ENCODE results near the gene VDR. TPM values are rescaled to one million over a fixed set of nuclear protein-coding genes. Genes with fewer than 3 reads are reported as not detected.
A peak's percentile ranks its signal among the peaks of the same experiment; 100 is the strongest.
"Not testable (repeated sequence)": the region's sequence is repeated elsewhere in the genome, so short reads cannot be mapped to it uniquely, and the experiment has no call there.

Gene VDR
- total and polyA plus RNA-seq, 2 experiments from 2014 or later: 3.2 to 4.9 TPM

DNA sequence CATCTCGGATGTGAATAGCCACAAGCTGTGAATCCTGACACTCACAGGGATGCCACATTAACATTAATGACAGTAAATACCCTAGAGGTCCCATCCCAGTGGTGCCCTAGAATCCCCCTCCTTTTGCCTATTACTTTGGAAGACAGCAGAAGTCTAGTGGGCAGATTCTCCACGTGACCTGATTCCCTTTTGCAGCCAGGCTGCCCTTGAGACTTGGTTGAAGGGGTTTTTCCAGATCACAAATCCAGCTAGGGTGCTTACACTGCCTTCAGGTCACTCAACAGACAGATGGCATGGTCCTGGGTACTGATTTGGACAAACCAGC, 93.8 kb downstream of the VDR start:
- no peaks in the 10 kb centered on the region for H3K9me2 ChIP-seq (replicated peaks; ENCODE audit: insufficient read depth)
- H3K4me1 ChIP-seq (ENCODE audit: insufficient read depth): peaks cover 60% of the 10 kb centered on the region
- H3K4me3 ChIP-seq: no peak overlapping the region
- H3K27me3 ChIP-seq: no peaks in the 10 kb centered on the region
- no peaks in the 10 kb centered on the region for H3K36me3 ChIP-seq (replicated peaks; ENCODE audit: insufficient read depth, low read depth)
- no peak for DNase-seq (ENCODE audit: low spot score)
- H3K27ac ChIP-seq: peak overlapping the region; percentile 98
- H2AFZ ChIP-seq: no peak overlapping the region
- peaks cover 94% of the 10 kb centered on the region for H3K79me2 ChIP-seq
- TF ChIP-seq EZH2 (IDR thresholded peaks at IDR 0.05; ENCODE audit: borderline replicate concordance) (no peak), CTCF (IDR thresholded peaks at IDR 0.05; ENCODE audit: poor library complexity) (no peak), EZH2phosphoT487 (IDR thresholded peaks at IDR 0.05; ENCODE audit: low read depth, severe bottlenecking, unreplicated experiment) (no peak)
- H4K20me1 ChIP-seq (ENCODE audit: insufficient read depth, poor library complexity, severe bottlenecking): peaks cover 28% of the 10 kb centered on the region
- H3K4me2 ChIP-seq: peak overlapping the region; percentile 21
- WGBS (ENCODE audit: low lambda C conversion rate, missing lambda C conversion rate): 74% methylated on average over 2 of the region's 2 CpGs
- no peaks in the 10 kb centered on the region for H3K9me3 ChIP-seq (ENCODE audit: low read depth)

DNA sequence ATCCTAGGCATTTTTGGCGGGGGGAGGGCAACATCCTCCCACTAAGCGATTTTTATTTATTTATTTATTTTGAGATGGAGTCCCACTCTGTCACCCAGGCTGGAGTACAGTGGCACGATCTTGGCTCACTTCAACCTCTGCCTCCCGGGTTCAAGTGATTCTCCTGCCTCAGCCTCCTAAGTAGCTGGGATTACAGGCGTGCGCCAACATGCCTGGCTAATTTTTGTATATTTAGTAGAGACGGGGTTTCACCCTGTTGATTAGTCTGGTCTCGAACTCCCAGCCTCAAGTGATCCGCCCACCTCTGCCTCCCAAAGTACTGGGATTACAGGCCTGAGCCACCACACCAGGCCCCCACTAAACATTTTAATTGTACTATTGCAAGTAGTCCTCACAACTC, 95.3 kb downstream of the VDR start:
- H3K27me3 ChIP-seq; H3K4me2 ChIP-seq; DNase-seq (ENCODE audit: low spot score); H3K9me3 ChIP-seq (ENCODE audit: low read depth); H3K9me2 ChIP-seq (replicated peaks; ENCODE audit: insufficient read depth); H2AFZ ChIP-seq; H3K36me3 ChIP-seq (replicated peaks; ENCODE audit: insufficient read depth, low read depth); H3K4me3 ChIP-seq: not testable (repeated sequence)
- Histone ChIP-seq H4K20me1 (ENCODE audit: insufficient read depth, poor library complexity, severe bottlenecking) (peaks cover 35% of the 10 kb centered on the region), H3K79me2 (peaks cover 94% of the 10 kb centered on the region), H3K4me1 (ENCODE audit: insufficient read depth) (peaks cover 67% of the 10 kb centered on the region), H3K27ac (peak overlapping the region; percentile 98)
- WGBS (ENCODE audit: low lambda C conversion rate, missing lambda C conversion rate): 93% methylated on average over 9 of the region's 9 CpGs

DNA sequence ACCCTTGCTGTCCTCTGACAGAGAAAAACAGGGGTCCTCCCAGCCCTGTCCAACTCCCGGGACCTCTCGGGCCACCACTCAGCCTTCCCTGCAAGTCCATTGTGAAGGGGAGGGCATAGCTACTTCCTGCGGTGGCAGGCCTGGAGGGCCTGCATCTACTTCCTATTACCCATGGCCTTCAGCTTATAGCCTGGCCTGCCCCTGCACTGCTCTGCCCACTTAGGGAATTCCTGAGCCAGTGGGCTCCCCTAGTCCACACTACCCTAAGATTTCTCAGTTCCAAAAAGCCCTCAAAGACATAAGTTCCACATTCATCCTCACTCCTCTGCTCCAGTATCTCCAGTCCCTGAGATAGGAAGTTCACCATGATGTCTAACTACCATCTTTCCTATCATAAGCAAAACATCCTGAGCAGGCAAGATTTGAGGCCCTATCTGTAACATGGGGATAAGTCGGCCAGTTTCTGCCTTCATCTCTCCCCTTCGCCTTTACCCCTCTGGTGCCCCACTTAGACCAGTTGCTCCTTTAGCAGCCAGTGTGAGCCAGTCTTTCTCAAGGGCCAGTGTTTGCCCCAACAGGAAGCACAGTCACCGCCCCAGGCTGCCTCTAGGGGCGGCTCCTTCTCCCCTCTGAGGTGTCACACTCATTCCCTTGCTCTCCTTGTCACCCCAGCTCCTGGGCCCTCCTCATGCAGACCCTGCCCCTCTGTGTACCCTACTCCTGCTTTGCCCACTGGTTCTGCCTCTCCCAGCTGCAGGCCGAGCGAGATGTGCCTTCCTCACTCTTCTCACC, 96.0 kb downstream of the VDR start:
- Histone ChIP-seq H3K4me1 (ENCODE audit: insufficient read depth) (peaks cover 64% of the 10 kb centered on the region), H3K79me2 (peaks cover 94% of the 10 kb centered on the region), H3K27ac (peak overlapping the region; percentile 62), H3K9me2 (replicated peaks; ENCODE audit: insufficient read depth) (no peaks in the 10 kb centered on the region), H3K4me2 (no peak overlapping the region), H3K9me3 (ENCODE audit: low read depth) (no peaks in the 10 kb centered on the region), H3K4me3 (no peak overlapping the region), H3K36me3 (replicated peaks; ENCODE audit: insufficient read depth, low read depth) (no peaks in the 10 kb centered on the region), H3K27me3 (no peaks in the 10 kb centered on the region), H2AFZ (no peak overlapping the region), H4K20me1 (ENCODE audit: insufficient read depth, poor library complexity, severe bottlenecking) (peaks cover 40% of the 10 kb centered on the region)
- no peak for DNase-seq (ENCODE audit: low spot score)
- TF ChIP-seq CTCF (IDR thresholded peaks at IDR 0.05; ENCODE audit: poor library complexity) (no peak), EZH2 (IDR thresholded peaks at IDR 0.05; ENCODE audit: borderline replicate concordance) (no peak), EZH2phosphoT487 (IDR thresholded peaks at IDR 0.05; ENCODE audit: low read depth, severe bottlenecking, unreplicated experiment) (no peak)
- 86% methylated on average over 9 of the region's 9 CpGs for WGBS (ENCODE audit: low lambda C conversion rate, missing lambda C conversion rate)

DNA sequence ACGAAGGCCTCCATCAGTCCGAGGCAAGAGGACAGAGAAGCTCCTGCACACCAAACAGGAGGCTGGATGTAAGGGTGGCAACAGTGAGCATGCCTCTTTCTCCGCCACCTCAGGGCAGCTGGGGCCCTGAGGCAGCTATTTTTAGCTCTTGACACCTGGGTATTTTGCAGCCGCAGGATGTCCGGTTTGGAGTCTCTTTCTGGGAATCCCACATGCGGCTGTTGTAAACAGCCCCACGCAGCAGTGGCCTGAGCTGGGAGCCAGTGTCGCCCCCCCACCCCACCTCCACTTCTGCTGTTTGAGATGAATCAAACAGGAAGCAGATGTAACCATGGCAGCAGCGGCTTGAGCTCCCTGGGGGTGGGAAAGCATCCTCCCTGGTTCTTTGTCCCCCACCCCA, 96.7 kb downstream of the VDR start:
- H3K4me3 ChIP-seq: no peak overlapping the region

More for the DNA sequence above, 96.7 kb downstream of the VDR start:
- WGBS (ENCODE audit: low lambda C conversion rate, missing lambda C conversion rate): 38% methylated on average over 9 of the region's 9 CpGs
- H3K9me3 ChIP-seq (ENCODE audit: low read depth): no peaks in the 10 kb centered on the region
- no peaks in the 10 kb centered on the region for H3K36me3 ChIP-seq (replicated peaks; ENCODE audit: insufficient read depth, low read depth)
- no peak for TF ChIP-seq EZH2phosphoT487 (IDR thresholded peaks at IDR 0.05; ENCODE audit: low read depth, severe bottlenecking, unreplicated experiment)
- no peak for TF ChIP-seq EZH2 (IDR thresholded peaks at IDR 0.05; ENCODE audit: borderline replicate concordance)
- TF ChIP-seq CTCF (IDR thresholded peaks at IDR 0.05; ENCODE audit: poor library complexity): no peak
- no peaks in the 10 kb centered on the region for H3K27me3 ChIP-seq
- peaks cover 56% of the 10 kb centered on the region for H3K4me1 ChIP-seq (ENCODE audit: insufficient read depth)
- no peak overlapping the region for H2AFZ ChIP-seq
- H3K27ac ChIP-seq: peak overlapping the region; percentile 62
- DNase-seq (ENCODE audit: low spot score): peak; percentile 49
- peaks cover 95% of the 10 kb centered on the region for H3K79me2 ChIP-seq
- H3K9me2 ChIP-seq (replicated peaks; ENCODE audit: insufficient read depth): no peaks in the 10 kb centered on the region
- peaks cover 45% of the 10 kb centered on the region for H4K20me1 ChIP-seq (ENCODE audit: insufficient read depth, poor library complexity, severe bottlenecking)
- peak overlapping the region; percentile 15 for H3K4me2 ChIP-seq
